Kidney epithelial cell (primary cell): ENCODE results near the gene CELSR1. TPM values are rescaled to one million over a fixed set of nuclear protein-coding genes. Genes with fewer than 3 reads are reported as not detected.
A peak's percentile ranks its signal among the peaks of the same experiment; 100 is the strongest.

ENCODE experiments used
- DNase-seq: peaks from one replicate; pipeline ENCODE4 v3.0.0-alpha.2; 2010; ENCODE audit warnings: low read depth
- H3K27me3 ChIP-seq: 2 replicates; pipeline ENCODE4 v1.6.0; 2011; ENCODE audit warnings: low read length; ENCODE audit not compliant: control insufficient read depth, insufficient read depth
- H3K36me3 ChIP-seq: 2 replicates; pipeline ENCODE4 v1.5.1; 2011; ENCODE audit warnings: low read length; ENCODE audit not compliant: control insufficient read depth, insufficient read depth
- H3K4me3 ChIP-seq: 2 replicates; pipeline ENCODE4 v1.5.1; 2011; ENCODE audit warnings: low read depth, mild to moderate bottlenecking, control low read depth, low read length
- CTCF ChIP-seq: IDR thresholded peaks from 2 replicates; pipeline ENCODE4 v1.5.1; 2011; ENCODE audit warnings: mild to moderate bottlenecking, moderate library complexity, low read length, control low read depth, inconsistent platforms; ENCODE audit not compliant: insufficient read depth, poor library complexity, severe bottlenecking
- total RNA-seq: library from RNA; depleted of rRNA; stranded (reverse); fragments of >200 nt; gene quantifications from 2 replicates; pipeline ENCODE4 v1.2.3, GENCODE V29; 2015

Gene CELSR1
- total RNA-seq, result 180 and 210 TPM in 2 replicates

GRCh38 chr22:46537225-46537945 lies at the start of gene CELSR1:
Gene CELSR1 (minus strand): TSS chr22:46537620. CDS start chr22:46537170, 450 bp downstream.
- no peak for DNase-seq
- no peak for TF ChIP-seq CTCF
- H3K27me3 ChIP-seq, result no peaks in the 10 kb centered on the region
- peak within 1 kb of the TSS; percentile 67 for H3K4me3 ChIP-seq
- peaks cover 5% of the 10 kb centered on the region for H3K36me3 ChIP-seq

GRCh38 chr22:46587061-46587460 lies 49.6 kb upstream of the CELSR1 start:
- Histone ChIP-seq H3K4me3 (no peak overlapping the region), H3K36me3 (no peaks in the 10 kb centered on the region), H3K27me3 (no peaks in the 10 kb centered on the region)
- DNase-seq, result no peak
- TF ChIP-seq CTCF, result no peak

GRCh38 chr22:46586531-46587011 lies 49.2 kb upstream of the CELSR1 start:
- Histone ChIP-seq H3K4me3 (no peak overlapping the region), H3K36me3 (no peaks in the 10 kb centered on the region), H3K27me3 (no peaks in the 10 kb centered on the region)
- TF ChIP-seq CTCF, result no peak
- DNase-seq, result no peak

- H3K4me3 ChIP-seq, result no peak overlapping the region
- no peaks in the 10 kb centered on the region for H3K36me3 ChIP-seq
- no peak for TF ChIP-seq CTCF
- H3K27me3 ChIP-seq, result no peaks in the 10 kb centered on the region
- DNase-seq, result no peak
Measured at GRCh38 chr22:46586123-46586519, 48.7 kb upstream of the CELSR1 start.

- DNase-seq, result no peak
- no peak for TF ChIP-seq CTCF
- Histone ChIP-seq H3K36me3 (no peaks in the 10 kb centered on the region), H3K4me3 (no peak overlapping the region), H3K27me3 (no peaks in the 10 kb centered on the region)
Measured at GRCh38 chr22:46585340-46586122, 48.1 kb upstream of the CELSR1 start.
